IMR-90 (cell line): ENCODE results near the gene MCAM. TPM values are rescaled to one million over a fixed set of nuclear protein-coding genes. Genes with fewer than 3 reads are reported as not detected.

Source experiments
- ATAC-seq: fragments of 200-7000 bp; cut with Tn5 transposase; 2 replicates; pipeline ENCODE4 v1.9.1; 2020; ENCODE audit warnings: low read depth, mild to moderate bottlenecking, moderate library complexity
- BruUV-seq: library from RNA; stranded (reverse); fragments of 400-500 nt; replicated peaks from 2 replicates; lab custom pipeline; 2021; lab: Mats Ljungman, UMichigan
- CTCF ChIA-PET: fragments of 300-600 bp; formaldehyde crosslinking; extraction: SDS; loops from one replicate; lab custom pipeline; 2021; ENCODE audit warnings: antibody characterized with exemption; lab: Yijun Ruan, JAX
- POLR2A ChIA-PET: fragments of 300-600 bp; sonication (Branson Sonifier 250); formaldehyde crosslinking; loops from one replicate; lab custom pipeline; 2022; ENCODE audit warnings: antibody characterized with exemption; ENCODE audit not compliant: unreplicated experiment; lab: Charles Lee
- DNase-seq: peaks from one replicate; pipeline ENCODE4 v3.0.0; 2013
- H2AFZ ChIP-seq: replicated peaks from 2 replicates; pipeline ENCODE3; 2013; ENCODE audit warnings: low read length, mild to moderate bottlenecking; ENCODE audit not compliant: poor library complexity
- H2AK5ac ChIP-seq: 2 replicates; pipeline ENCODE4 v1.6.1; 2013; ENCODE audit warnings: low read depth, low read length, inconsistent platforms
- H2AK9ac ChIP-seq: replicated peaks from 2 replicates; pipeline ENCODE3; 2013; ENCODE audit warnings: mild to moderate bottlenecking, low read depth, low read length, moderate library complexity; ENCODE audit not compliant: poor library complexity
- H2BK120ac ChIP-seq: 2 replicates; pipeline ENCODE4 v1.6.1; 2013; ENCODE audit warnings: low read depth, low read length, inconsistent platforms
- H2BK15ac ChIP-seq: 3 replicates; pipeline ENCODE4 v1.6.1; 2013; ENCODE audit warnings: low read depth, low read length, inconsistent platforms
- H2BK20ac ChIP-seq: 2 replicates; pipeline ENCODE4 v1.6.1; 2013; ENCODE audit warnings: low read depth, mild to moderate bottlenecking, inconsistent platforms, low read length, moderate library complexity
- H2BK5ac ChIP-seq: 2 replicates; pipeline ENCODE4 v1.6.1; 2013; ENCODE audit warnings: mild to moderate bottlenecking, low read depth, low read length, inconsistent platforms; ENCODE audit not compliant: poor library complexity, severe bottlenecking
- H3K14ac ChIP-seq: replicated peaks from 2 replicates; pipeline ENCODE4 v1.6.1; 2013; ENCODE audit warnings: low read depth, low read length, inconsistent platforms
- H3K18ac ChIP-seq: 2 replicates; pipeline ENCODE4 v1.6.1; 2013; ENCODE audit warnings: low read depth, low read length, control low read depth
- H3K23ac ChIP-seq: 2 replicates; pipeline ENCODE4 v1.6.1; 2013; ENCODE audit warnings: low read depth, low read length, inconsistent platforms
- H3K27ac ChIP-seq: 2 replicates; pipeline ENCODE4 v1.5.1; 2013; ENCODE audit warnings: mild to moderate bottlenecking, control low read depth, low read length; ENCODE audit not compliant: insufficient read depth
- H3K27me3 ChIP-seq: 2 replicates; pipeline ENCODE4 v1.6.1; 2013; ENCODE audit warnings: low read length; ENCODE audit not compliant: control insufficient read depth, insufficient read depth
- H3K36me3 ChIP-seq: 2 replicates; pipeline ENCODE4 v1.6.1; 2013; ENCODE audit warnings: low read length, mixed read lengths; ENCODE audit not compliant: control insufficient read depth, insufficient read depth
- H3K4ac ChIP-seq: 2 replicates; pipeline ENCODE4 v1.6.1; 2013; ENCODE audit warnings: low read depth, low read length, inconsistent platforms
- H3K4me1 ChIP-seq: 2 replicates; pipeline ENCODE4 v1.6.1; 2013; ENCODE audit warnings: low read length, mixed read lengths; ENCODE audit not compliant: control insufficient read depth, insufficient read depth
- H3K4me2 ChIP-seq: 2 replicates; pipeline ENCODE4 v1.6.1; 2013; ENCODE audit warnings: low read depth, mild to moderate bottlenecking, control low read depth, low read length, moderate library complexity
- H3K4me3 ChIP-seq: 2 replicates; pipeline ENCODE4 v1.5.1; 2013; ENCODE audit warnings: low read depth, mild to moderate bottlenecking, control low read depth, low read length, moderate library complexity; ENCODE audit not compliant: insufficient read depth
- H3K56ac ChIP-seq: 2 replicates; pipeline ENCODE4 v1.6.1; 2013; ENCODE audit warnings: low read length, inconsistent platforms; ENCODE audit not compliant: insufficient read depth; ENCODE audit errors: extremely low read depth
- H3K79me1 ChIP-seq, 2 experiments: 2 replicates each; pipeline ENCODE4 v1.6.1; 2013; ENCODE audit warnings: low read length in 2 of 2, inconsistent platforms in 1 of 2, low read depth in 1 of 2
- H3K9ac ChIP-seq: 2 replicates; pipeline ENCODE4 v1.6.1; 2013; ENCODE audit warnings: low read depth, low read length, control low read depth
- H3K9me1 ChIP-seq: 2 replicates; pipeline ENCODE4 v1.6.1; 2013; ENCODE audit warnings: low read length, inconsistent platforms; ENCODE audit not compliant: insufficient read depth
- H3K9me3 ChIP-seq: 2 replicates; pipeline ENCODE4 v1.6.1; 2013; ENCODE audit warnings: low read length; ENCODE audit not compliant: control insufficient read depth, insufficient read depth
- H4K20me1 ChIP-seq: 2 replicates; pipeline ENCODE4 v1.6.1; 2013; ENCODE audit warnings: low read length, inconsistent platforms; ENCODE audit not compliant: insufficient read depth
- H4K5ac ChIP-seq: 2 replicates; pipeline ENCODE4 v1.6.1; 2013; ENCODE audit warnings: mild to moderate bottlenecking, low read depth, low read length, control low read depth
- H4K8ac ChIP-seq, 2 experiments: 2 replicates each; pipeline ENCODE4 v1.6.1; 2013; ENCODE audit warnings: low read depth in 2 of 2, low read length in 2 of 2, control low read depth in 1 of 2, inconsistent platforms in 1 of 2
- H4K91ac ChIP-seq: 2 replicates; pipeline ENCODE4 v1.6.1; 2013; ENCODE audit warnings: low read depth, low read length, inconsistent platforms; ENCODE audit not compliant: insufficient read depth
- BHLHE40 ChIP-seq: fragments of 150-350 bp; IDR thresholded peaks from 2 replicates; pipeline ENCODE4 v1.6.1; 2016; ENCODE audit warnings: mild to moderate bottlenecking, low read depth, low read length
- CEBPB ChIP-seq: IDR thresholded peaks from 2 replicates; pipeline ENCODE4 v1.6.1; 2012; ENCODE audit warnings: low read depth, low read length, improper control_type of control experiment
- CHD1 ChIP-seq: IDR thresholded peaks from 2 replicates; pipeline ENCODE4 v1.6.1; 2012; ENCODE audit warnings: low read depth, low read length, improper control_type of control experiment
- CTCF ChIP-seq: conservative IDR thresholded peaks from 2 replicates; pipeline ENCODE4 v1.5.1; 2012; ENCODE audit warnings: mild to moderate bottlenecking, low read depth, low read length, improper control_type of control experiment
- ELK1 ChIP-seq: fragments of 150-350 bp; IDR thresholded peaks from 2 replicates; pipeline ENCODE4 v1.6.1; 2016; ENCODE audit warnings: low read depth, mild to moderate bottlenecking, low read length, moderate library complexity, borderline replicate concordance
- FOS ChIP-seq: fragments of 150-350 bp; IDR thresholded peaks from 2 replicates; pipeline ENCODE4 v1.6.1; 2016; ENCODE audit warnings: low read depth, low read length
- MAZ ChIP-seq: IDR thresholded peaks from 2 replicates; pipeline ENCODE4 v1.6.1; 2012; ENCODE audit warnings: low read depth, mild to moderate bottlenecking, low read length, improper control_type of control experiment, moderate library complexity, borderline replicate concordance
- MXI1 ChIP-seq: IDR thresholded peaks from 2 replicates; pipeline ENCODE4 v1.6.1; 2012; ENCODE audit warnings: low read depth, mild to moderate bottlenecking, low read length, moderate library complexity, borderline replicate concordance
- NFE2L2 ChIP-seq: fragments of 150-350 bp; IDR thresholded peaks from 2 replicates; pipeline ENCODE4 v1.6.1; 2016; ENCODE audit warnings: low read depth, mild to moderate bottlenecking, low read length
- POLR2A ChIP-seq: IDR thresholded peaks from 2 replicates; pipeline ENCODE4 v1.6.1; 2012; ENCODE audit warnings: mild to moderate bottlenecking, low read depth, low read length
- RAD21 ChIP-seq: IDR thresholded peaks from 2 replicates; pipeline ENCODE4 v1.6.1; 2012; ENCODE audit warnings: low read length, improper control_type of control experiment
- RCOR1 ChIP-seq: IDR thresholded peaks from 2 replicates; pipeline ENCODE4 v1.6.1; 2012; ENCODE audit warnings: mild to moderate bottlenecking, low read length, improper control_type of control experiment; ENCODE audit not compliant: insufficient replicate concordance
- RFX5 ChIP-seq: IDR thresholded peaks from 2 replicates; pipeline ENCODE4 v1.8.0; 2012; ENCODE audit warnings: low read depth, mild to moderate bottlenecking, low read length, moderate library complexity
- WGBS, 2 experiments: methylation state at CpG; one replicate each; pipeline versions ENCODE4 v1.1.5 to v1.1.7; 2013; ENCODE audit warnings: missing lambda C conversion rate in 2 of 2; ENCODE audit not compliant: insufficient read length in 1 of 2; ENCODE audit errors: extremely low coverage in 2 of 2; 5-methylcytosine and 5-hydroxymethylcytosine counted together
- dilution Hi-C: fragments of 300-500 bp; cut with HindIII; formaldehyde crosslinking; loops from one replicate; pipeline ENCODE4 v1.14.3; 2018; ENCODE audit warnings: low sequenced_read_pairs; ENCODE audit not compliant: unreplicated experiment
- in situ Hi-C: fragments of 300-500 bp; cut with MboI; formaldehyde crosslinking; loops from 3 replicates; pipeline ENCODE4 v1.14.3; 2019; ENCODE audit warnings: low sequenced_read_pairs, inconsistent platforms, mixed read lengths
- intact Hi-C: fragments of 100-400 bp; cut with micrococcal nuclease; formaldehyde crosslinking; loops from 2 replicates; pipeline ENCODE4 v1.10.0; 2022
- polyA plus RNA-seq, 3 experiments: library from polyadenylated mRNA; depleted of rRNA; stranded (reverse); fragments of >200 nt; gene quantifications; 2 replicates each; pipeline ENCODE4 v1.2.3, GENCODE V29; 2012; ENCODE audit warnings: low replicate concordance in 1 of 3
- total RNA-seq: library from RNA; depleted of rRNA; stranded (reverse); fragments of >200 nt; gene quantifications from 2 replicates; pipeline ENCODE4 v1.2.3, GENCODE V29; 2012
- TF ChIP-seq, protein P1 (sequence below): fragments of 150-350 bp; IDR thresholded peaks from 2 replicates; pipeline ENCODE4 v1.6.1; 2017; ENCODE audit warnings: mild to moderate bottlenecking, antibody characterized with exemption, low read length, low read depth

Gene MCAM
- total and polyA plus RNA-seq, 2 of the 4 experiments (the other 2 are of a cell fraction) = 95.1 to 131 TPM

DNA sequence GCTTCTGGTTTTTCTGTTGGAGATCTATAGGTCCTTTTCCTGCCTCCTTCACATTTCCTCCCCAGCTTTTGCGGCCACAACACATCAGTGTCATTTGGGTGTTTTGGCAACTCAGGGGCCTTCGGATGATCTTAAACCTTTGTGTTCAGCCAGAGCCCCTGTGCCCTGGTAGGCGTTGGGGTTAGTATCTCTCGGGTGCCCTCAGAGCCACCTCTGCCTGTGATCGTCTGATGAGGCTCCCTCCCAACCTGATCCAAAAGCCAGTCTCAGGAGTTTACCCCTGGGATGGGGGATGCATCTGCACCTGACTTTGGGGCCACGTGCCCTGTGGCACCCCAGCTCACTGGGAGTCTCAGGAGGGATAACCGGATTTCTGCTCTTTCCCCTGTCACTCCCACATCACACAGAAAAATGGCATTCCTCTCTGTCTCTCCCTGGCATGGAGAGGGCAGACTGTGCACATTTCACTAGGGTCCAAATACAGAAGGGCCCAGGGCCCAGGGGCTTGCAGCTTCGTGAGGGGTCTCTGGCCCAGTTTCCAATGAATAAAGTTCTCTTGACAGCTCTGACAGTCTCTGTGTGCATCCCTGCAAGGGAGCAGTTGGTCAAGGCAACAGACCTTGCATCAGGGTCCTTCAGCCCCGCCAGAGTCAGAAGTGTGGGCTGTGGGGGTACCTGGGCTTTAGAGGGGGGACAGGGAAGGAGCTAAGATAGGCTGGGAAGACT, 20.0 kb upstream of the MCAM start:
- 56% methylated on average over 6 of the region's 9 CpGs; no CpG with 5 or more reads in 1 of the 2 experiments for WGBS, 2 experiments
- H3K18ac ChIP-seq = peak overlapping the region; percentile 6; the same call in 1 of the 2 replicates
- no peaks in the 10 kb centered on the region for H3K27me3 ChIP-seq
- peak overlapping the region; percentile 98 for H3K14ac ChIP-seq
- H3K56ac ChIP-seq = peak overlapping the region; percentile 96
- peaks cover 2% of the 10 kb centered on the region; the same call in 1 of the 2 replicates for H3K36me3 ChIP-seq
- H4K8ac ChIP-seq = peak overlapping the region; percentile 64 to 95
- H2BK15ac ChIP-seq = peak overlapping the region; percentile 82
- no peak for ATAC-seq
- ChIA-PET POLR2A (interaction anchor here (0.6 to 1.9 kb wide), 6 partner anchors 16 to 339 kb away, joined by 3 to 8 read pairs (median 6); partner anchors contain the start of genes DPAGT1 and MCAM), CTCF (interaction anchor here (1.1 to 2.0 kb wide), 6 partner anchors 13 to 269 kb away, joined by 3 to 20 read pairs (median 6); partner anchors contain the start of genes MCAM and VPS11)
- H3K9ac ChIP-seq = peak overlapping the region; percentile 79
- peak overlapping the region; percentile 99 for H4K91ac ChIP-seq
- peak overlapping the region; percentile 87 for H2BK20ac ChIP-seq
- peak overlapping the region; percentile 100 for H2AK9ac ChIP-seq
- H3K9me1 ChIP-seq = peaks cover 14% of the 10 kb centered on the region
- in situ Hi-C loops (no loop called here), intact Hi-C loops (loop anchor here (5.0 kb wide), 1 partner anchor 190 kb away; the partner anchor contains the start of gene ABCG4), dilution Hi-C loops (no loop called here)
- peaks cover 17 to 42% of the 10 kb centered on the region in 2 experiments; a peak in 3 of 4 replicates for H3K79me1 ChIP-seq
- H3K27ac ChIP-seq = peak overlapping the region; percentile 96
- peak overlapping the region; percentile 98 for H3K4ac ChIP-seq
- H3K4me2 ChIP-seq = peak overlapping the region; percentile 75
- peak overlapping the region; percentile 70 for H2AFZ ChIP-seq
- peak overlapping the region; percentile 12; the same call in 1 of the 2 replicates for H4K5ac ChIP-seq
- peaks cover 5% of the 10 kb centered on the region; the same call in 1 of the 2 replicates for H4K20me1 ChIP-seq
- BruUV-seq = no TSS peak
- peak overlapping the region; percentile 94 for H3K23ac ChIP-seq
- peak overlapping the region; percentile 97 for H2AK5ac ChIP-seq
- H3K4me1 ChIP-seq = peaks cover 26% of the 10 kb centered on the region
- peak overlapping the region; percentile 96 for H2BK120ac ChIP-seq
- H3K9me3 ChIP-seq = no peaks in the 10 kb centered on the region
- no peak overlapping the region for H3K4me3 ChIP-seq
- no peak for DNase-seq
- peak overlapping the region; percentile 93 for H2BK5ac ChIP-seq
- TF ChIP-seq RFX5 (no peak), BHLHE40 (no peak), RCOR1 (no peak), ELK1 (no peak), POLR2A (no peak), NFE2L2 (no peak), CTCF (no peak), CHD1 (no peak), FOS (no peak), MAZ (no peak), RAD21 (no peak), MXI1 (no peak), CEBPB (no peak)
- TF ChIP-seq, protein P1, sequence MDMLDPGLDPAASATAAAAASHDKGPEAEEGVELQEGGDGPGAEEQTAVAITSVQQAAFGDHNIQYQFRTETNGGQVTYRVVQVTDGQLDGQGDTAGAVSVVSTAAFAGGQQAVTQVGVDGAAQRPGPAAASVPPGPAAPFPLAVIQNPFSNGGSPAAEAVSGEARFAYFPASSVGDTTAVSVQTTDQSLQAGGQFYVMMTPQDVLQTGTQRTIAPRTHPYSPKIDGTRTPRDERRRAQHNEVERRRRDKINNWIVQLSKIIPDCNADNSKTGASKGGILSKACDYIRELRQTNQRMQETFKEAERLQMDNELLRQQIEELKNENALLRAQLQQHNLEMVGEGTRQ = no peak
